ENCODE data around the gene DLX3. TPM values are rescaled to one million over a fixed set of nuclear protein-coding genes. Genes with fewer than 3 reads are reported as not detected.

Gene DLX3
- total RNA-seq, 1 experiment from 2014 or later: 1.2 TPM

DNA sequence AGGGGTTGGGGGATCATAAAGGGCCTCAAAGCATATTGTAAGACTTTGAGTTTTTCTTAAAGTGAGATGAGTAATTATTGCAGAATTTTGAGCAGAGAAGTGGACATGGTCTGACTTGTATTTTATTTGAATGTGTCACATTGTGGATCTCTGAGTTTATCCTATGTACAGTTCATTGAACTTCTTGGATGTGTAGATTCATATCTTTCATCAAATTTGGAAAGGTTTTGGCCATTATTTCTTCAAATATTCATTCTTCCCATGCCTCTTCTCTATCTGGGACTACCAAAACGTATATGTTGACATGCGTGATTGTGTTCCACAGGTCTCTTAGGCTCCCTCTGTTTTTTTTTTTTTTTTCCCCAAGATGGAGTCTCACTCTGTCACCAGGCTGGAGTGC, 14.3 kb upstream of the DLX3 start:
- Histone ChIP-seq H2BK120ac (ENCODE audit: low read depth, low read length, poor library complexity, severe bottlenecking) (no peak overlapping the region), H2BK15ac (ENCODE audit: low read depth, low read length) (no peak overlapping the region), H3K4me2 (ENCODE audit: insufficient read depth, insufficient read length, low read length) (no peak overlapping the region), H3K14ac (ENCODE audit: insufficient read depth, low read length) (no peak overlapping the region), H4K8ac (replicated peaks; ENCODE audit: insufficient read length, low read depth, low read length) (no peak overlapping the region), H2BK20ac (ENCODE audit: low read depth, low read length, poor library complexity, severe bottlenecking) (no peak overlapping the region), H3K18ac (ENCODE audit: insufficient read length, low read depth, low read length) (no peak overlapping the region), H3K4me1 (ENCODE audit: insufficient read depth, low read length) (no peaks in the 10 kb centered on the region), H3T11ph (ENCODE audit: low read length) (no peak overlapping the region), H4K91ac (ENCODE audit: insufficient read length, low read depth, low read length) (no peak overlapping the region), H4K5ac (ENCODE audit: insufficient read length, low read depth, low read length) (no peak overlapping the region), H3K23ac (ENCODE audit: insufficient read length, low read depth, low read length) (no peak overlapping the region), H3K79me2 (ENCODE audit: insufficient read depth, low read length) (no peaks in the 10 kb centered on the region), H3K9me3 (ENCODE audit: control insufficient read depth, low read depth, low read length) (peaks cover 14% of the 10 kb centered on the region), H2AFZ (ENCODE audit: low read length) (no peak overlapping the region), H2AK5ac (ENCODE audit: insufficient read length, low read length) (no peak overlapping the region), H3K9ac (ENCODE audit: extremely low read depth, insufficient read length, low read length) (no peak overlapping the region), H3K27ac (ENCODE audit: insufficient read length, low read depth, low read length) (no peak overlapping the region), H4K20me1 (ENCODE audit: control insufficient read depth, insufficient read depth, insufficient read length) (no peaks in the 10 kb centered on the region), H3K79me1 (ENCODE audit: insufficient read depth, low read depth, low read length, poor library complexity, severe bottlenecking) (no peaks in the 10 kb centered on the region), H3K23me2 (ENCODE audit: insufficient read length, low read depth, low read length, poor library complexity, severe bottlenecking) (no peaks in the 10 kb centered on the region), H2BK5ac (ENCODE audit: insufficient read length, low read length) (no peak overlapping the region), H3K4ac (ENCODE audit: low read depth, low read length) (no peak overlapping the region), H2BK12ac (ENCODE audit: insufficient read length, low read depth, low read length) (no peak overlapping the region), H3K27me3 (ENCODE audit: insufficient read depth, low read length) (no peaks in the 10 kb centered on the region), H3K56ac (ENCODE audit: insufficient read length, low read depth, low read length) (no peak overlapping the region)
- TF ChIP-seq, protein P1, sequence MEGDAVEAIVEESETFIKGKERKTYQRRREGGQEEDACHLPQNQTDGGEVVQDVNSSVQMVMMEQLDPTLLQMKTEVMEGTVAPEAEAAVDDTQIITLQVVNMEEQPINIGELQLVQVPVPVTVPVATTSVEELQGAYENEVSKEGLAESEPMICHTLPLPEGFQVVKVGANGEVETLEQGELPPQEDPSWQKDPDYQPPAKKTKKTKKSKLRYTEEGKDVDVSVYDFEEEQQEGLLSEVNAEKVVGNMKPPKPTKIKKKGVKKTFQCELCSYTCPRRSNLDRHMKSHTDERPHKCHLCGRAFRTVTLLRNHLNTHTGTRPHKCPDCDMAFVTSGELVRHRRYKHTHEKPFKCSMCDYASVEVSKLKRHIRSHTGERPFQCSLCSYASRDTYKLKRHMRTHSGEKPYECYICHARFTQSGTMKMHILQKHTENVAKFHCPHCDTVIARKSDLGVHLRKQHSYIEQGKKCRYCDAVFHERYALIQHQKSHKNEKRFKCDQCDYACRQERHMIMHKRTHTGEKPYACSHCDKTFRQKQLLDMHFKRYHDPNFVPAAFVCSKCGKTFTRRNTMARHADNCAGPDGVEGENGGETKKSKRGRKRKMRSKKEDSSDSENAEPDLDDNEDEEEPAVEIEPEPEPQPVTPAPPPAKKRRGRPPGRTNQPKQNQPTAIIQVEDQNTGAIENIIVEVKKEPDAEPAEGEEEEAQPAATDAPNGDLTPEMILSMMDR (conservative IDR thresholded peaks at IDR 0.05): no peak
- DNase-seq: no peak
- peaks cover 45% of the 10 kb centered on the region for H3K27me3 Mint-ChIP-seq (ENCODE audit: low read depth)
- H3K4me3 Mint-ChIP-seq: no peak overlapping the region
- H3K4me1 Mint-ChIP-seq: no peaks in the 10 kb centered on the region
- H3K9me3 Mint-ChIP-seq: peaks cover 20 to 21% of the 10 kb centered on the region in 2 experiments
- H3K36me3 Mint-ChIP-seq (ENCODE audit: insufficient read depth in 1 of 3, low read depth in 3 of 3): peaks cover 0 to 6% (median 0%) of the 10 kb centered on the region in 3 experiments; a peak in 2 of 7 replicates
- no peak overlapping the region for H3K27ac Mint-ChIP-seq
- WGBS (ENCODE audit: extremely low coverage, insufficient read length, low lambda C conversion rate): no CpG with 5 or more reads among the region's 2 CpGs
